ENCODE measurements around the gene MIXL1. TPM values are rescaled to one million over a fixed set of nuclear protein-coding genes. Genes with fewer than 3 reads are reported as not detected.

The MIXL1 gene
- total RNA-seq, 1 experiment from 2014 or later, result not detected

GRCh38 chr1:226276077-226276682 lies 52.7 kb downstream of the MIXL1 start:
- no peak for DNase-seq (ENCODE audit: low spot score)

Other genes with a start within 250 kb of the MIXL1 start
- gene SDE2, start 224.3 kb upstream of the MIXL1 start, total RNA-seq (2014; rRNA removed; shearing (Covaris generic)), result 13.1 and 13.8 TPM in 2 replicates
- 275 and 298 TPM in 2 replicates for gene H3-3A, start 160.9 kb upstream of the MIXL1 start, total RNA-seq (2014; rRNA removed; shearing (Covaris generic))
- gene ACBD3, start 36.9 kb upstream of the MIXL1 start, total RNA-seq (2014; rRNA removed; shearing (Covaris generic)), result 20.0 and 20.5 TPM in 2 replicates
- gene LIN9, start 85.5 kb downstream of the MIXL1 start, total RNA-seq (2014; rRNA removed; shearing (Covaris generic)), result 5.5 and 7.5 TPM in 2 replicates
- 140 and 163 TPM in 2 replicates for gene PARP1, start 184.4 kb downstream of the MIXL1 start, total RNA-seq (2014; rRNA removed; shearing (Covaris generic))